Osteoblast (primary cell): ENCODE data around the gene BTG3. TPM values are rescaled to one million over a fixed set of nuclear protein-coding genes. Genes with fewer than 3 reads are reported as not detected.

Experiments used
- DNase-seq: peaks from one replicate; pipeline ENCODE4 v3.0.0; 2011; ENCODE audit warnings: low spot score, mixed read lengths; ENCODE audit not compliant: insufficient read length; ENCODE audit errors: missing footprints
- H2AFZ ChIP-seq: 2 replicates; pipeline ENCODE4 v1.6.0; 2011; ENCODE audit warnings: mild to moderate bottlenecking, low read length
- H3K27ac ChIP-seq: 2 replicates; pipeline ENCODE4 v1.5.1; 2011; ENCODE audit warnings: mild to moderate bottlenecking, low read depth, low read length, moderate library complexity
- H3K27me3 ChIP-seq: 2 replicates; pipeline ENCODE4 v1.6.0; 2012; ENCODE audit warnings: mild to moderate bottlenecking, control low read depth, inconsistent platforms, low read length, moderate library complexity; ENCODE audit not compliant: insufficient read depth
- H3K36me3 ChIP-seq: 2 replicates; pipeline ENCODE4 v1.5.1; 2011; ENCODE audit warnings: mild to moderate bottlenecking, low read length, control low read depth, moderate library complexity; ENCODE audit not compliant: insufficient read depth
- H3K4me1 ChIP-seq: 2 replicates; pipeline ENCODE4 v1.5.1; 2011; ENCODE audit warnings: mild to moderate bottlenecking, low read length, control low read depth, moderate library complexity; ENCODE audit not compliant: insufficient read depth
- H3K4me2 ChIP-seq: 2 replicates; pipeline ENCODE4 v1.6.0; 2011; ENCODE audit warnings: mild to moderate bottlenecking, low read length; ENCODE audit not compliant: insufficient read depth
- H3K4me3 ChIP-seq: fragments of 200-600 bp; sonication (generic); 3 replicates; pipeline ENCODE4 v1.5.1; 2012; ENCODE audit warnings: mild to moderate bottlenecking, low read length, inconsistent platforms; ENCODE audit not compliant: insufficient read depth
- H3K79me2 ChIP-seq: 2 replicates; pipeline ENCODE4 v1.6.0; 2012; ENCODE audit warnings: mild to moderate bottlenecking, low read length, control low read depth, inconsistent platforms; ENCODE audit not compliant: insufficient read depth
- H3K9me3 ChIP-seq: 2 replicates; pipeline ENCODE4 v1.5.1; 2011; ENCODE audit warnings: low read depth, low read length, control low read depth
- H4K20me1 ChIP-seq: 2 replicates; pipeline ENCODE4 v1.6.0; 2012; ENCODE audit warnings: mild to moderate bottlenecking, low read length, control low read depth; ENCODE audit not compliant: insufficient read depth
- CTCF ChIP-seq: IDR thresholded peaks from 2 replicates; pipeline ENCODE4 v1.5.1; 2011; ENCODE audit warnings: mild to moderate bottlenecking, low read depth, low read length, moderate library complexity; ENCODE audit errors: extremely low read depth
- total RNA-seq: library from RNA; depleted of rRNA; stranded (reverse); fragments of >200 nt; gene quantifications from 2 replicates; pipeline ENCODE4 v1.2.3, GENCODE V29; 2012

Gene BTG3
- total RNA-seq, 1 donor, result 22.4 TPM

GRCh38 chr21:17598437-17598836, 14.3 kb downstream of the BTG3 start:
- peaks cover 14% of the 10 kb centered on the region for H3K79me2 ChIP-seq
- no peak for DNase-seq
- H3K4me3 ChIP-seq, result no peak overlapping the region
- H3K4me1 ChIP-seq, result peaks cover 11% of the 10 kb centered on the region
- no peak overlapping the region for H3K27ac ChIP-seq
- H2AFZ ChIP-seq, result no peak overlapping the region
- TF ChIP-seq CTCF, result no peak
- H3K36me3 ChIP-seq, result peaks cover 42% of the 10 kb centered on the region
- H3K9me3 ChIP-seq, result no peaks in the 10 kb centered on the region
- H4K20me1 ChIP-seq, result no peaks in the 10 kb centered on the region
- H3K4me2 ChIP-seq, result no peak overlapping the region
- no peaks in the 10 kb centered on the region for H3K27me3 ChIP-seq

- Histone ChIP-seq H4K20me1 (no peaks in the 10 kb centered on the region), H3K36me3 (peaks cover 49% of the 10 kb centered on the region)
- TF ChIP-seq CTCF, result no peak
These were observed 15.0 kb downstream of the BTG3 start for GRCh38 chr21:17597680-17598079.

GRCh38 chr21:17590430-17590829, 22.3 kb downstream of the BTG3 start:
- H3K36me3 ChIP-seq, result peaks cover 24% of the 10 kb centered on the region
- no peaks in the 10 kb centered on the region for H3K9me3 ChIP-seq
- H3K27me3 ChIP-seq, result no peaks in the 10 kb centered on the region
- H4K20me1 ChIP-seq, result no peaks in the 10 kb centered on the region
- H2AFZ ChIP-seq, result no peak overlapping the region
- no peaks in the 10 kb centered on the region for H3K4me1 ChIP-seq
- no peak overlapping the region for H3K4me2 ChIP-seq
- DNase-seq, result no peak
- no peak for TF ChIP-seq CTCF
- no peak overlapping the region for H3K4me3 ChIP-seq
- no peaks in the 10 kb centered on the region for H3K79me2 ChIP-seq
- no peak overlapping the region for H3K27ac ChIP-seq

More at GRCh38 chr21:17597680-17598079, 15.0 kb downstream of the BTG3 start:
- peaks cover 10% of the 10 kb centered on the region for H3K79me2 ChIP-seq
- no peak overlapping the region for H3K4me2 ChIP-seq
- H3K4me3 ChIP-seq, result no peak overlapping the region
- H3K9me3 ChIP-seq, result no peaks in the 10 kb centered on the region
- no peak for DNase-seq
- H3K27ac ChIP-seq, result no peak overlapping the region
- no peaks in the 10 kb centered on the region for H3K27me3 ChIP-seq
- H2AFZ ChIP-seq, result no peak overlapping the region
- peaks cover 3% of the 10 kb centered on the region for H3K4me1 ChIP-seq

GRCh38 chr21:17585875-17586450, 26.7 kb downstream of the BTG3 start:
- Histone ChIP-seq H3K4me3 (no peak overlapping the region), H3K36me3 (no peaks in the 10 kb centered on the region), H2AFZ (no peak overlapping the region), H3K4me1 (no peaks in the 10 kb centered on the region), H3K27me3 (no peaks in the 10 kb centered on the region), H3K27ac (no peak overlapping the region), H3K79me2 (no peaks in the 10 kb centered on the region), H4K20me1 (no peaks in the 10 kb centered on the region), H3K4me2 (no peak overlapping the region), H3K9me3 (no peaks in the 10 kb centered on the region)
- peak; percentile 61 for TF ChIP-seq CTCF
- DNase-seq, result peak; percentile 78
